ENCODE results near the gene SPACDR.

SPACDR gene

DNA sequence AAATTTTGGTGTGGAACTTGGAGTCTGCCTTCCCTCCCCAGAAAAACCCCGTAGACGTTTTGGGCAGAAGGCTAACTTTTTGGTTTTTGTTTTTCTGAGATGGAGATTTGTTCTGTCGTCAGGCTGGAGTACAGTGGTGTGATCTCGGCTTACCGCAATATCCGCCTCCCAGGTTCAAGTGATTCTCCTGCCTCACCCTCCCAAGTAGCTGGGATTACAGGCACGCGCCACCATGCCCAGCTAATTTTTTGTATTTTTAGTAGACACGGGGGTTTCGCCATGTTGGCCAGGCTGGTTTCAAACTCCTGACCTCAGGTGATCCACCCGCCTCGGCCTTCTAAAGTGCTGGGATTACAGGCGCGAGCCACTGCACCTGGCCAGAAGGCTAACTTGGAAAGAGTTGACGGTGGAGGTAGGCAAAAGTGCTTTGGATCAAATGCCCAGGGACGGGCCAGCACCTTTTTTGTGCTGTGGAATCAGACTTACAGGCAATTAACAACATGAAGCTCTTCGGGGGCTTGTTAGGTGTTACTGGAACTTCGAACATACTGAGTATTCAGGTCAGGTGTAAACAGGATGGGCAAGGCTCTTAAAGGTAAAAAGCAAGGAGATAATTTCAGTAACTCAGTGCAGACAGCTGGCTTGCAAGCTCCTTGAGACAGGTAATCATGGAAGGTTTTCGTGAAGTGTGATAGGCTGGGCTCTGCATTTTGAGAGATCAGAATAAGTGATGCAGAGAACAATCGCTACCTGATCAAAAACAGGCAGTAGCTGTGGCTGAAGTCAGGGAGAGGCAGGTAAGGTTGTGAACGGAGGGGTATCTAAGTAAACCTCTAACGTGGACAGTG lies 29.5 kb downstream of the SPACDR start:
- no peak for DNase-seq (ENCODE audit: low spot score)

DNA sequence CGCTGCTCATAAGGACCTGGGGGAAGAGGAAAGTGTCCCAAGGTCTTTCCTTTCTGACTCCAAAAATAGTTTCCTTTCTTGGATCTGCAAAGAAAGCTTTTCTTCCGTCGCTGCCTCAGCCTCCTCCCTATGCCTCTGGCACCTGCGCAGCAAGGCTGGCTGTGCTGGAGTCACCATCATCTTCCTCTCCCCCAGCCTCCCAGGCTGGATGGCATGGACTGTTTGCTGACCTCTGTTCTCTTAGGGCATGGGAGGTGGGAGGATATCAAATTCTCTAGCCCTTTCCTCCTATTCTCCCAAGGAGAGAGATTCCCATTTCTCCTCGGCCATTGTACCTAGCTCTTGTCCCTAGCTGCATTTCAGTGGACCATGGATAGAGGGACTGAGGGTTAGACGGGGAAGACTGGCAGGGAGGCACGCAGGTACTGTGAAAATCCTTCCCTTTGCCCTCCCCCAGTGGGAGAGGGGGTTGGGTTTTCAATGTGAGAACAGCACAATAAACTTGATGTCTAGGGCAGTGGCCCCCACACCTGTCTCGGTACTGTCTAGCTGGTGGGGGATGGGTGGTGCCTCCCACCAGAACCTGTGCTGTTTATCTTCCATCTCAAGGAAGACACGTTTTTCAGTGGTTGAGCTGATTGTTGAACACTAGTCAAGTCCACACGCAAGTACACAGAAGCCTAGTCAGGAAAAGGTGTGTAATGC lies 30.3 kb downstream of the SPACDR start:
- no peak for DNase-seq (ENCODE audit: low spot score)

DNA sequence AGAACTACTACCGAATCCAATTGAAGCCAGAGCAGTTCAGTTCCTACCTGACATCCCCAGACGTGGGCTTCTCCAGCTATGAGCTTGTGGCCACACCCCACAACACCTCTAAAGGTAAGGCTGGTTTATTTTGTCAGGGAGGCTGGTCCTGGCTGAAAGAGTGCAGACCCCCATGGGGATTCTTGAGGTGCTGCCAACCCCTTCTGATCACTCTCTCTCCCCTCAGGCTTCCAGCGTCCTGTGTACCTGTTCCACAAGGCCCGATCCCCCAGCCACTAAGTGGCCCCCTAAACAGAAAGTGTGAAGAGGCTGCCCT lies 30.8 kb downstream of the SPACDR start:
- no peak for DNase-seq (ENCODE audit: low spot score)

DNA sequence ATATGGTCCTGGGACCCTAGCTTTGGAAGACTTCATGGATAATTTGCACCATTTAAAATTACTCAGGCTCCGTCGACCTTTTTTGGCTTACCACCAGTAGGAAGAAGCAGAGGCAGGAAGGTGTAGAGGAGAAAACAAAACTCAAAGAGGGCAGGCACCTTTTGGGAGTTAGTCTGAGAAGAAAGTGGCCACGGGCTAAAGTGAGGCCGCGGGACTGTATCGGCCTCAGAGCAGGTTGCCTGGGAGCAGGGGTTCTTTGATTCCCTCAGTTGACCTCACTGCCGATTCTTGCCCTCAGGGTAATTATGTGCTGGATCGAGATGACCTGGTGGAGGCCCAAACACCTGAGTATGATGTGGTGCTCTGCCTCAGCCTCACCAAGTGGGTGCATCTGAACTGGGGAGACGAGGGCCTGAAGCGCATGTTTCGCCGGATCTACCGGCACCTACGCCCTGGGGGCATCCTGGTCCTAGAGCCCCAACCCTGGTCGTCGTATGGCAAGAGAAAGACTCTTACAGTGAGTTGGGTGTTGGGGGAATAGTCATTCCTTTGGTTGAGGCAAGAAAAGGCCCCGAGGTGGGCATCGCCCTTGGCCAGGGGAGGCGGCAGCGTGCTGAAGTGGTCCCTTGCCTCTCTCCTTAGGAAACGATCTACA lies 31.3 kb downstream of the SPACDR start:
- DNase-seq (ENCODE audit: low spot score): no peak

DNA sequence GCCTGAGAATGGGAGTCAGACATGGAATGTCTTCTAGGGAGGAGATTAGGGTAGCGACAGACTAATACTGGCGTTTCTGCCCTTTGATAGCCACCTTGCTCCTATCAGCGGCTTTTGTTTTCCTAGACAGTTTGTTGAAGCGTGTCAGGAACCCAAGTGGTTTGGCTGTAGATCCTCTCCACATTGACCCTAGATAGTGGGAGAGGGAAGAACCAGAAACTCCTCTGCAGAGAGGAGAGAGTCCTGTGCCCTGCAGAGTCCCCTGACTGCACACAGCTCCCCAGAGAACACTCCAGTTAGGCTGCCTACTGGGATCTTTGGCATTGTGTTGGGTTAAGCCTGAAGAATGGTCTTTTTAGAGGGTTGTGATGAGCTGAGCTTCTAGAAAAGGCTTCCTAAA lies 32.0 kb downstream of the SPACDR start:
- DNase-seq (ENCODE audit: low spot score): no peak

DNA sequence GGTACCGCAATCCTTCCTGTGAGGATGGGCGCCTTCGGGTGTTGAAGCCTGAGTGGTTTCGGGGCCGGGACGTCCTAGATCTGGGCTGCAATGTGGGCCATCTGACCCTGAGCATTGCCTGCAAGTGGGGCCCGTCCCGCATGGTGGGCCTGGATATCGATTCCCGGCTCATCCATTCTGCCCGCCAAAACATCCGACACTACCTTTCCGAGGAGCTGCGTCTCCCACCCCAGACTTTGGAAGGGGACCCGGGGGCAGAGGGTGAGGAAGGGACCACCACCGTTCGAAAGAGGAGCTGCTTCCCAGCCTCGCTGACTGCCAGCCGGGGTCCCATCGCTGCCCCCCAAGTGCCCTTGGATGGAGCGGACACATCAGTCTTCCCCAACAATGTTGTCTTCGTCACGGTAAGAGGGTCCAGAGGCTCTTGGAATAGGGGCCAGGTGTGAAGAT lies 32.7 kb downstream of the SPACDR start:
- DNase-seq (ENCODE audit: low spot score): no peak

DNA sequence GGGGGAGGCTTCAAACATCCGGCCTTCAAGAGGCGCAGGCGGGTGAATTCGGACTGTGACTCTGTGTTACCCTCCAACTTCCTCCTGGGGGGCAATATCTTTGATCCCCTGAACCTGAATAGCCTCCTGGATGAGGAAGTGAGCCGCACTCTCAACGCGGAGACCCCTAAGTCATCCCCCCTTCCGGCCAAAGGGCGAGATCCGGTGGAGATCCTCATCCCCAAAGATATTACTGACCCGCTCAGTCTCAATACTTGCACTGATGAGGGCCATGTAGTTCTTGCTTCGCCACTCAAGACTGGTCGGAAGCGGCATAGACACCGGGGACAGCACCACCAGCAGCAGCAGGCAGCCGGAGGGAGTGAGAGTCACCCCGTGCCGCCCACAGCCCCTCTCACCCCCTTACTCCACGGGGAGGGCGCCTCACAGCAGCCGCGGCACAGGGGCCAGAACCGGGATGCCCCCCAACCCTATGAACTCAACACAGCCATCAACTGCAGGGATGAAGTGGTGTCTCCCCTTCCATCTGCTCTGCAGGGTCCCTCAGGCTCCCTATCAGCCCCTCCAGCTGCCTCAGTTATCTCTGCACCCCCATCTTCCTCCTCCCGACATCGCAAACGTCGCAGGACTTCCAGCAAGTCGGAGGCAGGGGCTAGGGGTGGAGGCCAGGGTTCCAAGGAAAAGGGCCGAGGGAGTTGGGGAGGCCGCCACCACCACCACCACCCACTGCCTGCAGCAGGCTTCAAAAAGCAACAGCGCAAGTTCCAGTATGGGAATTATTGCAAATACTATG lies 33.4 kb downstream of the SPACDR start:
- no peak for DNase-seq (ENCODE audit: low spot score)

DNA sequence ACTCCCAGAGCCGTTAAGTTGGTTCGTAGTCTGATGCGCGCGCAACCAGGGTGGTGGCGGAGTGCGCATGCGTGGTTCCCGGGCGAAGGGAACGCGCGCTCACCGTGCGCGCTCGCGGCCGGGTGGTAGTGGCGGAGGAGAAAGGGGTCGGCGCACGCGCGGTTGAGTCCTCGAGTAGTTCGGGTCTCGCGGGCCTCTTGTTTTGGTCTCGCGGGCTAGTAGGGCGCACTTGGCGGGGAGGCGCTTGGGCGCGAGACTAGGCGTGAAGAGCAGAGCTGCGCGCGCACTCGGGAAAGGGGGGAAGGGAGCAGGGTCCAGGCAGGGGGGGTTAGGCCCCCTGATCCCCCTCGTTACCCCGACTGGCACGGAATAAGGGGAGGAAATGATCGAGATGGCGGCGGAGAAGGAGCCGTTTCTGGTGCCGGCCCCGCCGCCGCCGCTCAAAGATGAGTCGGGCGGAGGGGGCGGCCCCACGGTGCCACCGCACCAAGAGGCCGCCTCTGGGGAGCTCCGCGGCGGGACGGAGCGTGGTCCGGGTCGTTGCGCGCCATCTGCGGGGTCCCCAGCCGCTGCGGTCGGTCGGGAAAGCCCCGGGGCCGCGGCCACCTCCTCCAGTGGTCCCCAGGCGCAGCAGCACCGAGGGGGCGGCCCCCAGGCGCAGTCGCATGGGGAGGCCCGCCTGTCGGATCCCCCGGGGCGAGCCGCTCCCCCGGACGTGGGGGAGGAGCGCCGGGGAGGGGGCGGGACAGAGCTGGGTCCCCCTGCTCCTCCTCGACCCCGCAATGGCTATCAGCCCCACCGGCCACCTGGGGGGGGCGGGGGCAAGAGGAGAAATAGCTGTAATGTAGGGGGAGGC lies 34.2 kb downstream of the SPACDR start, which contains the start of gene MEPCE:
Gene MEPCE (plus strand): TSS at position 195 of the 856 bp plus-strand sequence. CDS start 188 bp downstream, at position 383.
- DNase-seq (ENCODE audit: low spot score): peak; percentile 100

DNA sequence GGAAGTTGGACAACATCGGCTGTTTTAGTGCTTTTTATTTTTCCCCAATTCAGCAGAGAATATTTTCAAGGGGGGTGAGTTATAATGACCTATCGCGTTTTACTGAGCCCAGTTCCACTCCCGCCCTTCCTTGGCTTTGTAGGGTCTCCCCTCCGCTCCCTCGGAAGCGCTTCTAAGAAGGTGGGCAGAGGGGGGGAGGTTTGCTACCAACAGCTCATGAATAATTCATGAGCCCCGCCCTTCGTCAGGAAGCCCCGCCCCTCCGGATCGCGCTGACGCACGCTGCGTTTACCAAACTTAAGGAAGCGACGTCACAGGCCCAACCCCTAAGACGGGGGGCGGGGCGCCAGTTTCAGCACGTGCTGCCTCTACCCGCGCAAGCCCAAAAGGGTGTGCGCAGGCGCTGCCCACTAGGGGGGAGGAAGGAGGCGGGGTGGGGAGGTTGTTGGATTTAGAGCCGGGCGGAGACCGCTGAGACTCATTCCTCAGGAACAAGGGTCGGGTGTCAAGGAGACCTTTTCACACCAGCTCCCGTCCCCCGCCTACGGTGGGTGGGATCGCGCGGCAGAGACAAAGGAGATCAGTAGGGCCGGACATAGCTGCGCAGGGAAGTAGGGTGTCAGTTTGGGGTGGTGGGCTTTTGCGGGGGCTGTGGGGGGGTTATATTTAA lies 35.0 kb downstream of the SPACDR start:
- peak; percentile 100 for DNase-seq (ENCODE audit: low spot score)

DNA sequence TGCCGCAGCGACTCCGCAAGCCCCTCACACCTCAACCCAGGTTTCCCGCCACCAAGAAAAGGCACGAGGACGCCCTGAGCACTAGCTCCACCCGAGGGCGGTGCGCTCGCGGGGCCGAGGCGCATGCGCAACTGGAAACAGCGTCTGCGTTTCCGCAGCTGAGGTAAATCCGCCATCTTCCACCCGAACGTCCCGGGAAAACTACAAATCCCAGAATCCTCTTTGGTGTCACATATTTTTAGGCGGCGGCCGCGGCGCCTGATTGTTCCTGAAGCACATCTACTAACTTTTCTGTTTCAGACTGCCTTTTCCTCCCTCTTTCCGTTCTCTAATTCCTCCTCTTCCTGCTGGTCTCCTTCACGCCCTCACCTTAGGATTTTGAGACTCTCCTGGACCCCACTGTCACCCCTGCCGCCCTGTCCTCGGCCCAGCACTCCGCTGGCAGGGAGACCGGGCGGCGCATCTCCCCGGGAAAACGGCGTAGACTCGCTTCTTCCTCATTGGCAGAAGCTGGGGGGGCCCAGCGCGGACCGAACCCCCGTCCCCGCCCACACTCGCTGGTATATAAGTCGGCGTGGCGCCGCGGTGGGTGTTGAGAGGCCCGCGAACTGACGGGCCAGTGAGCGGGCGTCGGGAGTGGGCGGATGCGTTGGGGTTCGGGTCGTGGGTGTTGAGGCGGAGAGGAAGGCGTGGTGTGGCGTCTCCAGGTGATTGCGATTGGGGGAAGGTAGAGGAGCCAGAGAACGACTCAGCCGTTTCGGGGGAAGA lies 35.7 kb downstream of the SPACDR start, which contains the start of gene ZCWPW1:
Gene ZCWPW1 (minus strand): TSS at position 505 of the 768 bp plus-strand sequence. CDS start 8,054 bp downstream, outside the sequence.
- DNase-seq (ENCODE audit: low spot score): peak; percentile 99

DNA sequence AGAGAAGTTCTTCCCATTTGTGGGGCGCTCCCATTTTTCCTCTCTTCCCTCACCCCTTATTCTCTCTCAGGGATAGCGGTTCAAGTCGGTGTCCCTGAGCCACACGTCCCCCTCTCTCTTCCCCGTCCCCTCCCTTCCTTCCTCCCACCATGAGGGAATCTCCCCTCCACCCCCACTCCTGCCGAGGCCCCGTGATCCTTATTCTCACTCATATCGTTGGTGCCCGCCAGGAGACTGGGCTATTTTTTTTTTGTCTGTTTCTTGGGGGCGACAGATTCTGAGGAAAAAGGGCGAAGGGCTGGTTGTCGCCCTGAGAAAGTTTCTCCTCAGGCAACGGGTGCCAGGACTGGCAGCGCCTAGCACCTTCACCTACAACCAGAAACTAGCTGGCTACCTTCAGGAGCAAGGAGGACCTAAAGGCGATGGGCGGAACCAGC lies 36.3 kb downstream of the SPACDR start:
- no peak for DNase-seq (ENCODE audit: low spot score)

DNA sequence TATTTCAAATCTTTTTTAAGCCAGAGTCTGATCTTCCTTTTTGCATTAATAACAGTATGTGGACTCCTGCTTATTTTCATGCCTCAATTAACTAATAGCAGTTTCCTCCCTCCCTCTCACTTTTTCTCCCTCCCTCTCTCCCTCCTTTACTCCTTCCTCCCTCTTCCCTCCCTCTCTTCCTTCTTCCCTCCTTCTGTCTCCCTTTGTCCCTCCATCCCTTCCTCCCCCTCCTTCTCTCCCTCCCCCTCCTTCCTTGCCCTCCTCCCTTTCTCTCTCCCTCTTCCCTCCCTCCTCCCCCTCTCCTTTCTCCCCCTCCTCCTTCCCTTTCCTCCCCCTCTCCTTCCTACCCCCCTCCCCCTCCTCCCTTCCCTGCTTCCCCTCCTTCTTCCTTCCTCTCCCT lies 37.5 kb downstream of the SPACDR start:
- no peak for DNase-seq (ENCODE audit: low spot score)

DNA sequence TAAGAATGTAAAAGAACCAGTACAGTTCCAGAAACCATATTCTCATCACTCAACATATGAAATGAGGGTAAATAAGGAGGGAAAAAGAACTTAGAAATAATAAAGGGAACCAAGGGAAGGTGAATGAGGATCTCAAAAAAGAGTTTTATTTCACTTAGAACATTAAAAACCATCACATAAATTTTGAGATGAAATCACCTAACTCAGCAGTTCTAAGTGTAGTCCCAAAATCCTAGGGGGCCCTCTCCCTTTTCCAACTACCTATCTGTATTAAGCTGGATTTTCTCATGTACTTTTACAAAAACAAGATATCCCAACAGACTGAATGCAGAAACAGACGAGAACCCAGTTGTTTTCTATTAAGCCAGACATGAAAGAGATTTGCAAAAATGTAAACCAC lies 38.7 kb downstream of the SPACDR start:
- DNase-seq (ENCODE audit: low spot score): no peak

DNA sequence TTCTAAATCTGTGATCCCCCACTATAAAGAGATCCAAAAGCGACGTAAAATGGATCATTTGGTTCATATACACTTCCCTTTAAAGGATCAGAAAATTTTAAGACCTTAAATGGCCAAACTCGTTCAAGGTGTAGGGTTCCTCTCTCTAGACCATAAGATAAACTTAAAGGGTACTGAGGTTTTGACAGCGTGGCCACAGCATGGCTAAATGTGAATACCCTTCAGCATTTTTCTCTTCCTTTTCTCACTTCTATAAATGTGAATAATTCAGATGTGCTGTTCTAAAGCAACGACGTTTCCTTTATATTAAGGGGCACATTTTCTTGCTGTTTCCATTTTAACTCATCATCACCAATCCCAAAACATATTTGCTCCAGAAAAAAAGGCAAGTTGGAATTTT lies 40.7 kb downstream of the SPACDR start:
- no peak for DNase-seq (ENCODE audit: low spot score)

DNA sequence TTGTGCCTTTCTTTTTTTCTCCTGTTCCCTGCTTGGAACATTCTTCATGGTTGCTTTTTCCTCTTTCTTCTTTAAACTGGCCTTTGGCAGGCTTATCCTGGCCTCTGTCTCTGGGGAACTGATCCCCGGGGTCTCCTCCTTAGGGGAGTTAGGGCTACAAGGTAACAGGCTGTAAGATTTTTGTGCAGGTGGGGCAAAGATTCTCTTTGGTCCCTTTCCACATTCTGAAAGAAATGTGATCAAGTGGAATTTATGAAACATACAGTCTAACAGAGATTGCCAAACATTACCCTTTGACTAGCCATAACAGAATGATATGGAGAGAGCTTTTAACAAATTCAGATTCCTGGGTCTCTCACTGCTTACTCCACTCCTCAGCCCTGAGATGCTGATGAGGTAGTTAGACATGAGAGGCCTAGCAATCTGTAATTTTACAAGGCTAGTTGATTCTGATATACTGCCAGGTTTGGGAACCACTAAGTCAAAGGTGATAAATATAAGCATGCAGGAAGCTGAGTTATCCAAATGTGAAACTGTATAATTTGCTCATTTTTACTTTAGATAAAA lies 44.3 kb downstream of the SPACDR start:
- DNase-seq (ENCODE audit: low spot score): no peak

DNA sequence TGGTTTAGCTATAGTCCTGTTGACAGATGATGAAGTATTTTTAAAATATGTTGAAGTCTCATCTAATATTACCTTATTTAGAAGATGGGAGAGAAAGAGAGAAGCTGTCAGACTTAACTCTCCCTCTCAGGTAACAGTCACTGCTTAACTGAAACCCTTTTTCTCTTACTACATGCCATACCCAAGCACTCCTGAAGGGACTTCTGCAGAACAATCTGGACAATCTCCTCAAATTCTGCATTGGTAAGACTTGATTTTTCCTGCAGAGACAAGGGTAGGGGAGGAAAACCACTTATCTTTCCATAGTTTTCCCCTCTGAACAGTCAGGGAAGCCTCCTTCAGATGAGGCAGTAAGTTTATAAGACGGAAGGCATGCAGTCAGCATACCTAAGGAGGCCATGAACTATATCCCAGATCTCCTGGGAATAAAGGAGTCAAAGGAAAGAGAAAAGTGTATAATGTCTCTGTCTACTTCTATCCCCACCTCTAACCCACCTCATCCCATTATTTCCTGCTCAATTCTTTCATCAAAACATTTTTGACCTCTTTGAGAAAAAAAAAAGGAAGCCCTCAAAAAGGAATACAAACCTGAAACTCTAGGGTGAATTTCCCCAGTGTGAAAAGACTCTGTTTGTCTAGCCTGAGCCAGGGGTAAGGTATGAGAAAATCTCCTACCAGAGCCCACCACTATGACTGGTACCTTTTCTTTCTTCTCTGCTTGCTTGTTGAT lies 45.0 kb downstream of the SPACDR start:
- DNase-seq (ENCODE audit: low spot score): no peak

DNA sequence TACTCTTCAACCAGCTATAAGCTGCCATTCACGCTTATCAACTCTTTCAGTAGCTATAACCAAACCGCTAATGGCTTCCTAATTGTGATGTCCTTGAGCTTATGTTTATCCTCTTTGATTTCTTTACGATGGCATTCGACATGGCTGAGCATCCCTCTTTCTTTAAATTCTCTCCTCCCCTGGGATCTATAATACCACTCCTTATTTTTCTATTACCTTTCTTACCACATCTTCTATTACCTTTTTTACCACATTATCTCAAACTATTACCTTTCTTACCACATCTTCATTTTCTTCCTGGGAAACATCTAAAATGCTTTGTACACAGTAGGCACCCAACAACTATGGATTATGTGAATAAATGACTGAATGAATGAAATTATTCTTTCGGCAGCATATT lies 48.6 kb downstream of the SPACDR start:
- no peak for DNase-seq (ENCODE audit: low spot score)

DNA sequence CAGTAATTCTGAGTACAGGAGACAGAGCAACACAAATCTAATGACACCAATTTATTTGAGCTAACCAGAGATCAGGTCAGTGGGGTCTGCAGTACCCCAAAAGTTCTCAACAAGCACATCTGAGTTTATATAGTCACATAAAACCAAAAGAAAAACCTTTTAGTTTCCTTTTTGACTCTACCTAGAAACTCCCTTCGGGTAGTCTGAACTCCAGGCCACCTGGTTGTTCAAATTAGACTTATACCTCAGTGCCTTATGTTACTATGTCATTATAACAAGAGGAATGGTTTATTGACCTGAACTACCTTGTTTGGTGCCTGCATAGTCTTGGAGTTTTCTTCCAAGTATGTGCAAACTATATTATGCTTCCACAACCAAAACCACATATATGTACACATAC lies 50.2 kb downstream of the SPACDR start:
- no peak for DNase-seq (ENCODE audit: low spot score)

DNA sequence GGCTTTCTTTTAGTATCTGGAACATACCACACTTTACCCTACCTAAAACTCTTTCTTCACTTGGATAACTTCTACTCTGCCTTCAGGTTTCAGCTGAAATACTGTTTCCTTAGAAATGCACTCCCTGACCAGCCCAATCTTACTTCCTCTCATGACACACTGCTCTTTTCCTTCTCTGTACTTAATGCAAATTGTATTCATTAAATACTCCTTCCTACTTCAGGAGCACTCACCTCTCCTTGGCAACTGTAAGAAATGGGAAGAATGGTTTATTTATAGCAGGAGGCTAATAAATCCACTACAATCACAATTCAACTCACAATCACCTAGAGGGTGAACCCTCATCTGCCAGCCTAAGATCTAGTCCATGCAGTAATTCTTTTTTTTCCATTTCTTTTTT lies 50.7 kb downstream of the SPACDR start:
- DNase-seq (ENCODE audit: low spot score): no peak

Measured in LoVo (cell line).